Spleen (tissue), 11 donors: Measurements from ENCODE around the gene OR52W1. TPM values are rescaled to one million over a fixed set of nuclear protein-coding genes. Genes with fewer than 3 reads are reported as not detected.

Experiments used
- DNase-seq: peaks from one replicate; pipeline ENCODE4 v3.0.0-alpha.2; 2020
- H3K27ac ChIP-seq, 8 donors: fragments of 200-600 bp; sonication (generic) in 7 of 8; 1 replicate in 4 of 8; 2 replicates in 4 of 8; pipeline versions ENCODE4 v1.5.0 to v1.8.0; 2016 to 2021; ENCODE audit warnings: inconsistent platforms in 4 of 8, mild to moderate bottlenecking in 4 of 8, moderate library complexity in 1 of 8
- H3K27me3 ChIP-seq, 7 donors: fragments of 200-600 bp; sonication (generic) in 6 of 7; replicated peaks in 1 of 7; 1 replicate in 4 of 7; 2 replicates in 3 of 7; pipeline versions ENCODE4 v1.5.0 to v1.8.0; 2016 to 2021; ENCODE audit warnings: inconsistent platforms in 3 of 7, mild to moderate bottlenecking in 1 of 7
- H3K36me3 ChIP-seq, 6 donors: fragments of 200-600 bp; sonication (generic) in 5 of 6; 1 replicate in 4 of 6; 2 replicates in 2 of 6; pipeline versions ENCODE4 v1.5.0 to v1.8.0; 2016 to 2021; ENCODE audit warnings: inconsistent platforms in 2 of 6
- H3K4me1 ChIP-seq, 6 donors: fragments of 200-600 bp; sonication (generic) in 5 of 6; 1 replicate in 3 of 6; 2 replicates in 3 of 6; pipeline versions ENCODE4 v1.5.0 to v1.8.0; 2016 to 2021; ENCODE audit warnings: inconsistent platforms in 3 of 6
- H3K4me3 ChIP-seq, 8 donors: fragments of 200-600 bp; sonication (generic) in 7 of 8; 1 replicate in 4 of 8; 2 replicates in 4 of 8; pipeline versions ENCODE4 v1.5.0 to v1.8.0; 2016 to 2021; ENCODE audit warnings: inconsistent platforms in 4 of 8, mild to moderate bottlenecking in 4 of 8, moderate library complexity in 2 of 8
- H3K9me3 ChIP-seq, 8 donors: fragments of 200-600 bp; sonication (generic) in 7 of 8; 1 replicate in 4 of 8; 2 replicates in 4 of 8; pipeline versions ENCODE4 v1.5.0 to v1.8.0; 2016 to 2021; ENCODE audit warnings: inconsistent platforms in 4 of 8
- POLR2A ChIP-seq, 3 donors: fragments of 450-650 bp; IDR thresholded peaks; one replicate each; pipeline ENCODE4 v1.5.1; 2017; ENCODE audit warnings: antibody characterized with exemption in 3 of 3, mild to moderate bottlenecking in 1 of 3
- POLR2AphosphoS5 ChIP-seq, 3 donors: sonication (generic); formaldehyde crosslinking; IDR thresholded peaks; one replicate each; pipeline ENCODE4 v1.5.1; 2017; ENCODE audit warnings: antibody characterized with exemption in 3 of 3
- WGBS, 5 donors: extraction: QIAGEN DNeasy Blood & Tissue Kit in 3 of 5; methylation state at CpG; one replicate each; pipeline versions ENCODE4 v1.1.5 to v1.1.7; 2013 to 2018; 5-methylcytosine and 5-hydroxymethylcytosine counted together
- intact Hi-C: fragments of 100-400 bp; cut with DNase I; formaldehyde crosslinking; loops from one replicate; pipeline ENCODE4 v1.15.0; 2023; ENCODE audit warnings: low total_unique reads
- polyA plus RNA-seq, 3 donors: library from polyadenylated mRNA; stranded (reverse); fragments of 200-250 nt; gene quantifications; one replicate each; pipeline ENCODE4 v1.2.1, GENCODE V29; 2013
- total RNA-seq, 7 donors: library from RNA; depleted of rRNA in 3 of 7; stranded (reverse); fragments of >200 nt in 3 of 7; fragmentation: NEBNext Ultra II Directional in 4 of 7; extraction: Animal tissue kit (Norgen Biotek cat#: 25700) in 4 of 7; gene quantifications; one replicate each; pipeline versions ENCODE4 v1.1.0 to v1.2.1, GENCODE V29; 2016 to 2021
- TF ChIP-seq, protein P1 (sequence below), 11 experiments: fragments of 200-600 bp in 7 of 11; fragments of 450-650 bp in 4 of 11; sonication (generic) in 4 of 11; IDR thresholded peaks in 8 of 11; conservative IDR thresholded peaks in 3 of 11; 1 replicate in 7 of 11; 2 replicates in 4 of 11; pipeline versions ENCODE4 v1.4.0 to v1.8.0; 2016 to 2021; ENCODE audit warnings: antibody characterized with exemption in 11 of 11, inconsistent platforms in 4 of 11, mild to moderate bottlenecking in 1 of 11
- donor health status: healthy with polysubstance abuse.
- donor health status: DM: no; HTN: no; CAD: no; lungs with moderate emphysema.
- donor health status: DM: no; HTN: no; CAD: no.
- donor health status: Bipolar disorder and iron deficiency.
- donor health status: healthy.
- donor health status: DM: no; HTN: no; CAD: no.
- donor health status: DM: yes; HTN: yes; CAD: no.

OR52W1 gene
- total and polyA plus RNA-seq, 10 donors, result not detected

DNA sequence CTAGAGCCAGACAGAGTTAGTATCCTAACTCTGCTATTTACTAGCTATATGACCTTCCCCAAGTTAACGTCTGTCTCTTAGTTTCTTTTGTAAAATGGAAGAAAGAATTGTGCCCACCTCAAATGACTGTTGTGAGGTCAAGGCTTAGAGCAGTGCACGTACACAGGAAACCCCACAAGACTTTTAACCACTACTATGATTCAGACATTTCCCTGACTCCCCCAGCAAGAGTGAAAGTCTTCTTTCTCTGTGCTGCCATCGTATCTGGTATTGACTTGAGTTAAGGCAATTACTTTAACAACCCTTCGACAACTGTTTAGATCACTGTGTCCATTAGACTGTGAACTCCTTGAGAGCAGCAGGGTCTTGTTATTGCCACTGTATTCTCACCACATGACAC is 2.6 kb upstream of the OR52W1 start:
- Histone ChIP-seq H3K4me3 (no peak overlapping the region), H3K27me3 (no peaks in the 10 kb centered on the region), H3K4me1 (peaks cover 0 to 21% (median under 1%) of the 10 kb centered on the region in 6 donors), H3K9me3 (no peaks in the 10 kb centered on the region), H3K36me3 (no peaks in the 10 kb centered on the region), H3K27ac (peak overlapping the region in 1 of 8 donors; percentile 34)
- 32 to 50% (median 42%) methylated on average over 4 of the region's 4 CpGs for WGBS, 5 donors
- DNase-seq, result no peak
- no peak for TF ChIP-seq POLR2AphosphoS5 (IDR thresholded peaks at IDR 0.05)
- TF ChIP-seq POLR2A (IDR thresholded peaks at IDR 0.05), result no peak
- TF ChIP-seq, protein P1, sequence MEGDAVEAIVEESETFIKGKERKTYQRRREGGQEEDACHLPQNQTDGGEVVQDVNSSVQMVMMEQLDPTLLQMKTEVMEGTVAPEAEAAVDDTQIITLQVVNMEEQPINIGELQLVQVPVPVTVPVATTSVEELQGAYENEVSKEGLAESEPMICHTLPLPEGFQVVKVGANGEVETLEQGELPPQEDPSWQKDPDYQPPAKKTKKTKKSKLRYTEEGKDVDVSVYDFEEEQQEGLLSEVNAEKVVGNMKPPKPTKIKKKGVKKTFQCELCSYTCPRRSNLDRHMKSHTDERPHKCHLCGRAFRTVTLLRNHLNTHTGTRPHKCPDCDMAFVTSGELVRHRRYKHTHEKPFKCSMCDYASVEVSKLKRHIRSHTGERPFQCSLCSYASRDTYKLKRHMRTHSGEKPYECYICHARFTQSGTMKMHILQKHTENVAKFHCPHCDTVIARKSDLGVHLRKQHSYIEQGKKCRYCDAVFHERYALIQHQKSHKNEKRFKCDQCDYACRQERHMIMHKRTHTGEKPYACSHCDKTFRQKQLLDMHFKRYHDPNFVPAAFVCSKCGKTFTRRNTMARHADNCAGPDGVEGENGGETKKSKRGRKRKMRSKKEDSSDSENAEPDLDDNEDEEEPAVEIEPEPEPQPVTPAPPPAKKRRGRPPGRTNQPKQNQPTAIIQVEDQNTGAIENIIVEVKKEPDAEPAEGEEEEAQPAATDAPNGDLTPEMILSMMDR (IDR thresholded peaks at IDR 0.05 in 8 of 11, conservative IDR thresholded peaks at IDR 0.05 in 3 of 11), result no peak
- intact Hi-C loops, result no loop called here

DNA sequence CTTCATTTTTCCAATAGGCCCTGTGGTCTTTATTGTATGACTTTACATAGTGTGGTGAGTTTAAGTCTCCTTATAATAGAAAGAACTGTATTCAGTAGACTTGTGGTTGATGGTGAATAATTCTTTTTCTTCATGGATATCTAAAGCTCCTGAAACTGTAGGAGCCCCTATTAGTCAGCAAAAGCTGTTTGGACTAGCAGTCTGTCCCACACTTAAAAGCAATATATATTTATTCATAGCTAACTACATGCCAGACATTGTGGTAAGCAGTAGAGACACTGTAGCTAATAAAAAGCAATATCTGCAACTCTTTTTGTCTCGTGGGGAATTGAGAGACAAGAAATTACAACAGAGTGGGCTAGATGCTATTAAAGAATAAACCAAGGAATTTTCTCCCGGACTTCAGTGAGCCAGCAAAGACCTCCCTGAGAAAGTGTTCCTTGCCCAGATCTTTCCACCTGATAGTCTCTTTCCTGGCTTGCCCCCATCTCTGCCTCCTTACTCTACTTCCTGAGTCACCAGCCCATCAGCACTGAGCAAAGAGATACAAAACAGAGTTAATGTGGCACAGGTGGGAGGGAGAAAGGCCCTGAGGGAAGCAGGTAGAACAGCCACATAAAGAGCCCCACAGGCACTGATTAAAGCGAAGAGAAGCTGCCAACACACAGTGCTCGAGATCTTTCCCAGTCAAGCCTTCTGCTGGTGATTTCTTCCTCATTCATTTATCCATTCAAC is 1.4 kb upstream of the OR52W1 start:
- no peak for TF ChIP-seq POLR2A (IDR thresholded peaks at IDR 0.05)
- TF ChIP-seq POLR2AphosphoS5 (IDR thresholded peaks at IDR 0.05), result no peak
- TF ChIP-seq, protein P1 (IDR thresholded peaks at IDR 0.05 in 8 of 11, conservative IDR thresholded peaks at IDR 0.05 in 3 of 11), result no peak
- Histone ChIP-seq H3K36me3 (no peaks in the 10 kb centered on the region), H3K9me3 (no peaks in the 10 kb centered on the region), H3K4me1 (peaks cover 0 to 30% (median 3%) of the 10 kb centered on the region in 6 donors), H3K27me3 (no peaks in the 10 kb centered on the region), H3K4me3 (no peak overlapping the region), H3K27ac (no peak overlapping the region)
- 85 to 93% (median 88%) methylated on average over 4 of the region's 4 CpGs for WGBS, 5 donors
- no peak for DNase-seq
- intact Hi-C loops, result no loop called here

DNA sequence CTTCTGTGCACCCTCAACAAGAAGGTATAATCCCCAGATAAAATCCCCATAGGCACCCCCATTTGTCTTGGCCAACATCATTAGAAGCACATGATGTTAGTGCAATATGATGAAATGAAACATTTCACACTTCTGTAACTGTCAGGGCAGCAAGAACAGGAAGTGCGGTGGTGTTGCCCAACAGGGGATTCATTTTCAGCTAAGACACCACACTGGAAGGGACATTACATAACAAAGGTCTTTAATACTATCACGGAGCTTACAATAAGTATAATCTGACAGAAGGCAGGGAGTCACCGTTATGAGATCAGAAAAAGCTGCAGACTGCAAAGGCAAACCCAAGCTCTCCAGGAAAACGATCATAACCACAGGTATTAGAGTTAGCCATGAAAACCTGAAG is 2.0 kb downstream of the OR52W1 start:
- H3K27me3 ChIP-seq, result no peaks in the 10 kb centered on the region
- peaks cover 0 to 16% (median 6%) of the 10 kb centered on the region in 6 donors for H3K36me3 ChIP-seq
- DNase-seq, result peak; percentile 85
- H3K4me1 ChIP-seq, result peaks cover 0 to 60% (median 4%) of the 10 kb centered on the region in 6 donors
- peak in 1 of 3 donors; percentile 81 for TF ChIP-seq POLR2AphosphoS5 (IDR thresholded peaks at IDR 0.05)
- TF ChIP-seq, protein P1 (IDR thresholded peaks at IDR 0.05 in 8 of 11, conservative IDR thresholded peaks at IDR 0.05 in 3 of 11), result no peak
- 44 to 66% (median 56%) methylated on average over 4 of the region's 4 CpGs for WGBS, 5 donors
- peak overlapping the region; percentile 42 to 94 (median 84) for H3K27ac ChIP-seq
- peak overlapping the region in 1 of 8 donors; percentile 33 for H3K4me3 ChIP-seq
- intact Hi-C loops, result no loop called here
- H3K9me3 ChIP-seq, result no peaks in the 10 kb centered on the region

DNA sequence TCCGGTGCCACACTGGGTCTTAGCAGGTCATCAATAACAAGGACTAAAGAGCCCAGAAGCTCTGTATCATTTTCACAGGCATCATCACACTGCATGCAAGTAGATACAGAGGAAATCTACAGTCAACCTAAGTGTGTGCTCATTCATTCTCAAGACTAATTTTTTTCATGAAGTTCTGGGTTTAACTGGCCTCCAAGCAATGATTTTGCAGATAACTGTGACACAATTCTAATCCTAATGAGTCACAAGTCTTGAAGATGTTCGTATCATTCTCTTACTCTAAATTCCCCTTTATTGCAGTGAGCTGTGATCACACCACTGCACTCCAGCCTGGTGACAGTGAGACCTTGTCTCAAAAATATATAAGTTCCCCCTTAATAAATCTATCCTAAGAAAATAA is 2.5 kb downstream of the OR52W1 start:
- no peaks in the 10 kb centered on the region for H3K9me3 ChIP-seq
- no peaks in the 10 kb centered on the region for H3K27me3 ChIP-seq
- no peak for DNase-seq
- peak overlapping the region; percentile 42 to 94 (median 84) for H3K27ac ChIP-seq
- intact Hi-C loops, result no loop called here
- WGBS, 5 donors, result 40 to 79% (median 58%) methylated on average over 2 of the region's 2 CpGs
- TF ChIP-seq POLR2A (IDR thresholded peaks at IDR 0.05) (no peak), POLR2AphosphoS5 (IDR thresholded peaks at IDR 0.05) (no peak)
- TF ChIP-seq, protein P1 (IDR thresholded peaks at IDR 0.05 in 8 of 11, conservative IDR thresholded peaks at IDR 0.05 in 3 of 11), result no peak
- H3K4me3 ChIP-seq, result peak overlapping the region in 1 of 8 donors; percentile 33
- H3K36me3 ChIP-seq, result peaks cover 0 to 21% (median 8%) of the 10 kb centered on the region in 6 donors
- H3K4me1 ChIP-seq, result peaks cover 0 to 60% (median 4%) of the 10 kb centered on the region in 6 donors
